ENCODE results near the gene DCTN5.
"Not testable (repeated sequence)": the region's sequence is repeated elsewhere in the genome, so short reads cannot be mapped to it uniquely, and the experiment has no call there.

The DCTN5 gene

GRCh38 chr16:23694644-23695373 is 53.5 kb downstream of the DCTN5 start:
- no peak for DNase-seq

DNA sequence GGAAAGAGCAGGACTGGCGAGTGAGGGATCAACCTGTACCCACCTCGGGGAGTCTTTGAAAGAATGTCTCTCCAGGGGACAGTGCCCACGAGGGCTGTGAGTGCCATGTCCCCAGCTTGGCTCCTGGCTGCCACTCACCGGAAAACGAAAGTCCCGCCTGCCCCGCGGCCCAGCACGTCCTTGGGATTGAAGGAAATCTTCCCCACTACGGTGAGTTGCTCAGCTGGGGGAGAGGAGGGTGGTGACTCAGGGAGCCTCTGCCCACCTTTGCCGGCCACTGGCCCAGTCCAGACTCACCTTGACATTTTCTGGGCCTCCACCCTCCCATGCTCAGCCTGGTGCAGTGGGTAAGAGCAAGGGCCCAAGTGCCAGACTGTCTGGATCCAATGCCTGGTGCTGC is 54.5 kb downstream of the DCTN5 start:
- DNase-seq = no peak

- no peak for DNase-seq
These were observed 57.8 kb downstream of the DCTN5 start for GRCh38 chr16:23699100-23699499.

DNA sequence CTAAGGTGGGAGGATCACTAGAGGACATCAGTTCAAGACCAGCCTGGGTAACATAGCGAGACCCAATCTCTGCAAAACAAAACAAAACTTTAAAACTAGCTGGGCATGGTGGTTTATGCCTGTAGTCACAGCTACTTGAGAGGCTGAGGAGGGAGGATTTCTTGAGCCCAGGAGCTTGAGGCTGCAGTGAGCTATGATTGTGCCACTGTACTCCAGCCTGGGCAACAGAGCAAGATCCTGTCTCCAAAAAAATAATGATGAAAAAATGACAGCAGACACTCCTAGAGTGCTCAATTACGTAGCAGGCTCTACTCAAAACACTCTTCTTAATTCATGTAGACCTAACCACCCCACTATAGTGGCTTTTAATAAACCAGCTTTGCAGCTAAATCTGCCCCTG is 58.8 kb downstream of the DCTN5 start:
- DNase-seq = no peak

DNA sequence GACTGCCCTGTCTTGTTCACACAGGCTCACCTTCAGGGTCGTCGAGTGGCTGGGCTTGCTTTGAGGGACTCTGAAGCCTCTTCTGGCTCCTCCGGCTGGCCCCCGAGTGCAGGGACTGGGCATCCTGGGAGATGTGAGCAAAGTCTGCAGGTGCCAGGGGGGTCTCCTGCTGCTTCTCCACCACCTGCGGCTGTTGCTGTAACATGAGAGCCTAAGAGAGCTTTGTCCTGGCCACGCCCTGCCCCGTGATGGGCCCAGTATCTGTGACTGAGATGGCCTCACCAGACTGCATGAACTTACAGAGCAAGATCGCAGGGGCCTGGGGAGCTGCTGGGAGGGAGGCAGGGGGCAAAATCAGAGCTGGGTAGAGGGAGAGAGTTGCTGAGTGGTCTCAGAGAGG is 59.2 kb downstream of the DCTN5 start:
- DNase-seq = peak; percentile 90

DNA sequence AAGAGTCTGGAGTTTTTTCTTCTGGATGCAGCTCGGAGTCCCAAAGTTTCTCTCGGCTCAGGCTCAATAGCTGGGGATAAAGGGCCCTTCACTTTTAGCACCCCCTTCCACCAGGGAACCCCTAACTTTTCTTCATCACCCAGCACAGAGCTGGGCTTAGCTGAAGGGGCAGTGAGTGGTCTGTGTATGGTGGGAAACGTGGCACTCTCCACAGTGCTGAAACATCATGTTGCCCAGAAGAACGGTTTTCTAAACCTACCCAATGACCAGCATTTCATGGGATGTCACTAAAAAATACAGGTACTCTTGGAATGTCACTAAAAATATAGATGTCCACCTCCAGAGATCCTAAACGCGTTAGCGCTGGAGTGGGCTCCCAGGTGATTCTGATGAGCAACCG is 59.8 kb downstream of the DCTN5 start:
- no peak for DNase-seq

DNA sequence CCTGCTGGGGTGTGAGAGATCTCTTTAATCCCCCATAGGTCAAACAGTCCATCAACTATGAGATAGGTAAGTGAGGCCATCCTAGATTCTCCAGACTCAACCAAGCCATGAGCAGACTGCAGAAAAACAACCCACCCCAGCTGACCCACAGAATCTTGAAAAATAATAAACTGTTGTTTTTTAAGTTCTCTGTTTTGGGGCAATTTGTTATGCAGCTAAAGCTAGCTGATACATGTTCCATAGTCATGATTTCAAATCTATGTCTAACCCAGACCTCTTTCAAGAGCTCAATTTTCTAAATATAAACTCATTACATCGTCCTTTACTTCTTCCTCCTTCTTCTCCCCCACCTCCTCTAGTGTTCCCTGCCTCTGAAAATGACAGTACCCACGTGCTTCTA is 61.7 kb downstream of the DCTN5 start:
- DNase-seq = no peak

- no peak for DNase-seq
These were observed 63.7 kb downstream of the DCTN5 start for GRCh38 chr16:23704772-23705516.

DNA sequence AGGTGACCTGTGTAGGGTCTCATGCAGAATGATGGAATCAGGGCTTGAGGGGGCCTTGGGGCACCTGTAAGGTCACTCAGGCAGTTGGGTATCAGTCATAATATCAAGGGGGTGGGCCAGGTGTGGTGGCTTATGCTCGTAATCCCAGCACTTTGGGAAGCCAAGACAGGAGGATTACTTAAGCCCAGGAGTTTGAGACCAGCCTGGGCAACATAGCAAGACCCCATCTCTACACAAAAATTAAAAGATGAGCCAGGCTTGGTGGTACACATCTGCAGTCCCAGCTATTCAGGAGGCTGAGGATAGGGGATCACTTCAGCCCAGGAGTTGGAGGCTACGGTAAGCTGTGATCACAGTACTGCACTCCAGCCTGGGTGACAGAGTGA is 64.2 kb downstream of the DCTN5 start:
- no peak for DNase-seq

GRCh38 chr16:23706439-23706838 is 65.2 kb downstream of the DCTN5 start:
- DNase-seq = no peak

DNA sequence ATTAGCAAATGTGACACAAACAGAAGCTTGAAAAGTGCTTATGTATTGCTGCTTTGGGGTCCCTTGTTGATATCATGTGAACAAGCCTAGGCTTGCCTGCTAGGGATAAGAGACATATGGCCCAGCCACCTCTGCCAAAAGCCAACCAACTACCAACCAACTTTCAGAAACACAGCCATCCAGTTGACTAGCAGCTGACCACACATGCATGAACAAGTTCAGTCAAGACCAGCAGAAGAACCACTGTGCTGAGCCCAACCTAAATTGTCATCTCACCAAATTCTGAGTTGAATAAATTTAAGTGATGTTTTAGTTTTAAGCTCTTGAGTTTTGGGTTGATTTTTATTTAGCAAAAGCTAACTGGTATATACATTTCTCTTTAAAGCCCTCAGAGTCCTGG is 68.3 kb downstream of the DCTN5 start:
- no peak for DNase-seq

DNA sequence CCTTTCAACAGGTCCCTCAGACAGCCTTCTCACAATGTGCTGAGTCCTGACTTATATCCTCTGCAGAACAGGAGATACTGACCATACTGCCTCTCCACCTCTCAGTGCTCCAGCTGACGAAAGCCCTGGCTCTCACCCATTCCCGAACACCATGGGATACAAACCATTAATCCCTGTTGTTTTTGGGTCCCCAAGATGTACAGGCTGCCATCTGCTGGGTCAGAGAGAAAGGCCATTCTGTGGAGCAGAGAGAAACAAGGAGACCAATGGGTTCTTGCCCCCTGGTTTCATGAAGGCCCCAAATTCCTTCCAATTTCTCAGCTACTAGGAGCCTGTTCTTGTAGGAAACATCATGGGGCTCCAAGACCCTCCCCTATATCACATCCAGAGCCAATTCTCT is 68.7 kb downstream of the DCTN5 start:
- no peak for DNase-seq

- no peak for DNase-seq
These were observed 69.2 kb downstream of the DCTN5 start for GRCh38 chr16:23710504-23710903.

GRCh38 chr16:23711785-23712184 is 70.5 kb downstream of the DCTN5 start:
- no peak for DNase-seq

- DNase-seq = no peak
These were observed 71.7 kb downstream of the DCTN5 start, which contains the start of gene ERN2 for GRCh38 chr16:23712976-23713375. Gene ERN2 (minus strand): TSS chr16:23713222. CDS start chr16:23713187, 35 bp downstream.

- no peak for DNase-seq
These were observed 75.2 kb downstream of the DCTN5 start for GRCh38 chr16:23716484-23716883.

GRCh38 chr16:23722613-23723240 is 81.5 kb downstream of the DCTN5 start:
- not testable (repeated sequence) for DNase-seq

- DNase-seq = no peak
These were observed 83.0 kb downstream of the DCTN5 start for GRCh38 chr16:23724096-23724784.

DNA sequence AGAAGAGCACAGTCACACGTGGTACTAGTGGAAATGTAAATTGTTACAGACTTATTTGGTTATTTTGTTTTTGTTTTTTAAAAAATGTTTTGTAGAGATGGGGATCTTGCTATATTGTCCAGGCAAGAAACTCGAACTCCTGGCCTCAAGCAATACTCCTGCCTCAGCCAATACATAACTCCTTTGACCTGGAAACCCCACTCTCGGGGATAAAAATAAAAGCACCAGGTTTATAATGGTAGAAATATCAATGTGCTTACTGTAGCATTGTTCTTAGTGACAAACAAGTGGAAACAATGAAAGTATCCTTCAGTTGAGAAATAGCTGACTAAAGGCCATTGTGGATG is 83.5 kb downstream of the DCTN5 start:
- DNase-seq = no peak

- no peak for DNase-seq
These were observed 85.4 kb downstream of the DCTN5 start for GRCh38 chr16:23726710-23727109.
